Thymus (tissue), 11 donors: ENCODE measurements around the gene PAPSS1. TPM values are rescaled to one million over a fixed set of nuclear protein-coding genes. Genes with fewer than 3 reads are reported as not detected.

Experiments
- DNase-seq, 9 donors: peaks; one replicate each; pipeline ENCODE4 v3.0.0-alpha.2; 2013; ENCODE audit warnings: low spot score in 9 of 9, low read depth in 6 of 9, missing footprints in 1 of 9
- H3K27ac ChIP-seq, 2 donors: one replicate each; pipeline ENCODE4 v1.5.1; 2013; ENCODE audit warnings: control low read depth in 1 of 2, low read depth in 1 of 2, low read length in 1 of 2, mild to moderate bottlenecking in 1 of 2, moderate library complexity in 1 of 2
- H3K27me3 ChIP-seq, 2 donors: one replicate each; pipeline ENCODE4 v1.5.1; 2013; ENCODE audit warnings: low read length in 1 of 2; ENCODE audit not compliant: control insufficient read depth in 2 of 2, insufficient read depth in 1 of 2
- H3K36me3 ChIP-seq, 2 donors: one replicate each; pipeline ENCODE4 v1.5.1; 2013; ENCODE audit warnings: low read length in 1 of 2, mild to moderate bottlenecking in 1 of 2, moderate library complexity in 1 of 2; ENCODE audit not compliant: control insufficient read depth in 2 of 2, insufficient read depth in 2 of 2
- H3K4me1 ChIP-seq, 2 donors: one replicate each; pipeline ENCODE4 v1.5.1; 2013; ENCODE audit warnings: low read length in 2 of 2; ENCODE audit not compliant: control insufficient read depth in 2 of 2, insufficient read depth in 2 of 2
- H3K4me3 ChIP-seq, 2 donors: one replicate each; pipeline ENCODE4 v1.5.1; 2013; ENCODE audit warnings: low read length in 2 of 2, control low read depth in 1 of 2, mild to moderate bottlenecking in 1 of 2
- H3K9me3 ChIP-seq, 2 donors: one replicate each; pipeline ENCODE4 v1.5.1; 2013; ENCODE audit warnings: low read length in 1 of 2, mild to moderate bottlenecking in 1 of 2; ENCODE audit not compliant: control insufficient read depth in 2 of 2, insufficient read depth in 1 of 2
- WGBS: extraction: QIAGEN DNeasy Blood & Tissue Kit; methylation state at CpG from one replicate; pipeline ENCODE4 v1.1.7; 2013; 5-methylcytosine and 5-hydroxymethylcytosine counted together
- polyA plus RNA-seq: library from polyadenylated mRNA; stranded (reverse); fragments of 200-250 nt; gene quantifications from one replicate; pipeline ENCODE4 v1.2.3, GENCODE V29; 2013
- total RNA-seq: library from RNA; stranded (reverse); fragments of 120-200 nt; gene quantifications from one replicate; pipeline ENCODE4 v1.2.4, GENCODE V29; 2013
- donor health status: healthy.

PAPSS1 gene
- total and polyA plus RNA-seq, 2 donors = 35.2 to 39.0 TPM

DNA sequence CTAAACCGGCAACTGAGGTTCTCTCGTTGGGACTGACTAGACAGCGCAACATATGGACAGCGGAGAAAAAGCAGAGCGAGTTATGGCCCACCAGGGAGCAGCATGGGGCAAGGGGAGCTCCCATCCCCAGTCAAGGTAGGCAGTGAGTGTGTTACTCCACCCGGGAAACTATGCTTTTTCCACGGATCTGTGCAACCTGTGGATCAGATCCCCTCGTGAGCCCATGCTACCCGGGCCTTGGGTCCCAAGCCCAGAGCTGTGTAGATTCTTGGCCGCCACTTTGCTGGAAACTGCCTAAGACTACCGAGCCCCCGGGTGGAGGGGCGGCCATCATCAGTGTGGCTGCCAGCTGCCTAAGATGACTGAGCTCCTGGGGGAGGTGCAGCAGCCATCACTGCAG is 140.9 kb downstream of the PAPSS1 start:
- Histone ChIP-seq H3K4me1 (no peaks in the 10 kb centered on the region), H3K4me3 (no peak overlapping the region), H3K9me3 (peaks cover 0 to 7% of the 10 kb centered on the region in 2 donors), H3K27me3 (no peaks in the 10 kb centered on the region), H3K36me3 (no peaks in the 10 kb centered on the region), H3K27ac (no peak overlapping the region)
- DNase-seq = no peak
- 92% methylated on average over 13 of the region's 13 CpGs for WGBS

DNA sequence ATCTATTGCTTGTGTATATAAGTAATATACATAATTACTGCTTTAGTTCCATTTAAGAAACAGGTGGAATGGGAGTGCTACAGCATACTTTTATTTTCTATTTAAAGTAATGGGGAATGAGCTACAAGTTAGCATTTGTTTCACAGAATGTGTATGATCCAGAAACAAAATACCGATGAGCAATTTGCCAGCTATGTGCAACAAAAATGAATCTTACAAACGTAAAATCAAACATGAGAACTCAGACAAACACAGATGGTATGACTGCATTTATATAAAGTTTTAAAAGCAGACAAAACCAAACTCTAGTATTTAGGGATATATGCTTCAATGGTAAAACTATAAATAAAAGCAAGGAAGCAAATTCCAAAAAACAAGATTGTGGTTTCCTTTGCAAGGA is 141.7 kb downstream of the PAPSS1 start:
- Histone ChIP-seq H3K27ac (no peak overlapping the region), H3K36me3 (no peaks in the 10 kb centered on the region), H3K27me3 (no peaks in the 10 kb centered on the region), H3K4me1 (no peaks in the 10 kb centered on the region), H3K4me3 (no peak overlapping the region), H3K9me3 (peaks cover 0 to 7% of the 10 kb centered on the region in 2 donors)
- DNase-seq = no peak
- 94% methylated on average over 2 of the region's 2 CpGs for WGBS

DNA sequence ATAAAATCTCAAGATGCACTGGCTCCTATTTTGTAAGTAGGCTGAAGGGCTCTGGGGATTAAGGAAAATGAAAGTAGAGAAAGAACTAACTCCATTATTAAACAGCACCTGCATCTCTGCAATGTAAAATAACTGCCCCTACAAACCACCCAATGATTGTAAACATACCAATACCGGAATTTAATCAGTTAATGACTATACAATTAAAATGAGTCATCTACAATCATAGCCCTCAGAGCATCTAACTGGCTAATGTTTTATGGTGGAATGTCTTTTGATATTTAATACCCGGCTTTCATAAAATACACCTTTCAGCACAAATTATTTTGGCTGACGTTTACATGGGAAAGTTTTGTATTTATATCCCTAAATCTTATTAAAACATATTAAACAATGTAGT is 142.3 kb downstream of the PAPSS1 start:
- DNase-seq = no peak
- WGBS = 99% methylated on average over 3 of the region's 3 CpGs
- H3K36me3 ChIP-seq = no peaks in the 10 kb centered on the region

DNA sequence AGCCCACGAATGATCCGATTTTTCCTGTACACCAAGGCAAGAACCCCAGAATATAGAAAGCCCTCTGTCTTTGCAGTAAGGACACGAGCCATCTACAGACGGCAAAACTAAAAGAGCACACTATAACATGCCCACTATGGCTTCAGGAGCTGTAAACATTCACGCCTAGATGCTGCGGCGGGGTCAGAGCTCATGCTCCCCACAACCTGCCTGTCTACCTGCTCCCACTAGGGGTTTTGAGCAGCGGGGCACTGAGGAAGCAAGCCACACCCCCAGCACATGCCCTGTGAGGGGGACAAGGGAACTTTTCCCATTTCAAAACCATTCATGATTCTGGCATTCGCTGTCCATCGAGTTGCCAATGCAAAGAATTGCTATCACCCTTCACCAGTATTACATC is 144.8 kb downstream of the PAPSS1 start:
- Histone ChIP-seq H3K27ac (no peak overlapping the region), H3K36me3 (no peaks in the 10 kb centered on the region), H3K27me3 (no peaks in the 10 kb centered on the region), H3K4me3 (no peak overlapping the region), H3K9me3 (peaks cover 0 to 7% of the 10 kb centered on the region in 2 donors), H3K4me1 (no peaks in the 10 kb centered on the region)
- DNase-seq = no peak
- 97% methylated on average over 10 of the region's 10 CpGs for WGBS

More for the DNA sequence above, 142.3 kb downstream of the PAPSS1 start:
- Histone ChIP-seq H3K9me3 (peaks cover 0 to 7% of the 10 kb centered on the region in 2 donors), H3K27ac (no peak overlapping the region), H3K4me3 (no peak overlapping the region), H3K4me1 (no peaks in the 10 kb centered on the region), H3K27me3 (no peaks in the 10 kb centered on the region)

DNA sequence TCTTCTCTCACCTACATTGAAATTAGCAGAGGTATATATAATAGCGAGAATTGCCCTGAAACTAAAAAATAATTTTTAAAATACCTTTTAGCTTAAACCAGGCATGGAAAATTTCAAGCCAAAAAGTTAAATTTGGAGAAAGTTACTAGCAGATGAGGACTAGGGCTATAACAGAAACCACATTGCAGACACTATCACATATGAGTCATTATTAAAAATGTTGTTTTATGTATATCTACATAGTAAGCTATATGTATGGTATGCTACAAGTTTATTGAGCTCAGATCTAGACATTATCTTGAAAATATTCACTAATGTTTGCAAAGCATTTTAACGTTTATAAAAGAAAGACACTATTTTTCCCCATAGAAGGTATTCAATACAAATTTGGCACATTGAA is 147.8 kb downstream of the PAPSS1 start:
- Histone ChIP-seq H3K27ac (no peak overlapping the region), H3K4me1 (no peaks in the 10 kb centered on the region), H3K36me3 (no peaks in the 10 kb centered on the region), H3K9me3 (no peaks in the 10 kb centered on the region), H3K27me3 (no peaks in the 10 kb centered on the region), H3K4me3 (no peak overlapping the region)
- 96% methylated on average over 2 of the region's 2 CpGs for WGBS
- DNase-seq = no peak

DNA sequence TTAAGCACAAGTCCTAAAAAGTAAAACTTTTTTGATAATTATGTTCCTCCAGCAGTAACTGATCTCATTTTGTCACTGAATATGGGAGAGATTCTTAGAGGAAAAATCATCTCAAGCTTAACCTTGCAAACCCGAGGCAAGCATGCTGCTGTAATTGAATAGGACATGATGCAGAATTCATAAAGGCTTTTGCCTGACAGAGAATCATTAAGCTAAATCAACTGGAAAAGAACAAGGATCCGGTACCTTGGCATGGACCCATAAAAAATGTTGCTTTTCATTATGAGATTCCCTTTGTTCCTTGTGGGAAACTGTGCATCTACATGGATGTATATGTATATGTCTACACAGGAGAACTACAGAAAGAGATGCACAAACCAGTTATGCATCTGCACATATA is 149.1 kb downstream of the PAPSS1 start:
- no peak overlapping the region for H3K27ac ChIP-seq
- no peaks in the 10 kb centered on the region for H3K36me3 ChIP-seq
- no peak for DNase-seq
- H3K4me1 ChIP-seq = no peaks in the 10 kb centered on the region
- WGBS = 93% methylated on average over 2 of the region's 2 CpGs
- no peak overlapping the region for H3K4me3 ChIP-seq
- H3K9me3 ChIP-seq = no peaks in the 10 kb centered on the region
- no peaks in the 10 kb centered on the region for H3K27me3 ChIP-seq

DNA sequence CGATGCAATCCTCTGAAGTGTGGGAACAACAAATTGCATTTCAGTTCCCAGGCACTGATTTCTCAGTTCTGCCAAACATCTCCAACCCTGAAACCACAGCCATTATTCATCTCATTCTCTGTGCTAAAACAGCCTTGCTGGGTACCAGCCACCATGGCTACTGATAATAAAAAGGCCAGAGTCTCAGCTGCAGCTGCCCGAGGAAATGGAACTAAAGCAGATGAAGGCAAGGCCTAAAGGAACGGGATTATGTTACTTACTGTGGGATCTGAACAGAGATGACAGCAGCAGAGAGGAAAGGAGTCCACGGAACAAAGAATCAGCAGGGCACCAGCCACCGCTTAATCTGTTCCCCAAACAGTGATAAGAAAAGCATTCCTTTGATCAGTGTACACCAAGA is 155.7 kb downstream of the PAPSS1 start:
- no peak for DNase-seq
- H3K4me1 ChIP-seq = no peaks in the 10 kb centered on the region
- no peaks in the 10 kb centered on the region for H3K36me3 ChIP-seq
- no peak overlapping the region for H3K4me3 ChIP-seq
- H3K27me3 ChIP-seq = no peaks in the 10 kb centered on the region
- no peaks in the 10 kb centered on the region for H3K9me3 ChIP-seq
- no peak overlapping the region for H3K27ac ChIP-seq
- WGBS = 75% methylated on average over 5 of the region's 5 CpGs

Other genes starting within 250 kb of the PAPSS1 start
- 1.0 TPM for gene SGMS2, start 104.7 kb upstream of the PAPSS1 start, total RNA-seq
- gene SGMS2, start 104.7 kb upstream of the PAPSS1 start, polyA plus RNA-seq = 1.2 TPM
- 60.2 TPM for gene CYP2U1, start 211.3 kb upstream of the PAPSS1 start, total RNA-seq
- 25.3 TPM for gene CYP2U1, start 211.3 kb upstream of the PAPSS1 start, polyA plus RNA-seq